Ascending aorta (tissue), 2 donors: ENCODE data around the gene OR10H2. TPM values are rescaled to one million over a fixed set of nuclear protein-coding genes. Genes with fewer than 3 reads are reported as not detected.

Source experiments
- DNase-seq, 2 donors: peaks; one replicate each; pipeline ENCODE4 v3.0.0-alpha.2; 2019; ENCODE audit warnings: low spot score in 2 of 2
- H3K27ac ChIP-seq, 2 donors: fragments of 200-600 bp; sonication (generic); one replicate each; pipeline ENCODE4 v1.5.1; 2016 to 2017; ENCODE audit warnings: mild to moderate bottlenecking in 1 of 2
- H3K27me3 ChIP-seq: fragments of 200-600 bp; sonication (generic); one replicate; pipeline ENCODE4 v1.5.1; 2017
- H3K36me3 ChIP-seq, 2 donors: fragments of 200-600 bp; sonication (generic); one replicate each; pipeline ENCODE4 v1.5.1; 2016
- H3K4me1 ChIP-seq, 2 donors: fragments of 200-600 bp; sonication (generic); one replicate each; pipeline ENCODE4 v1.5.1; 2016 to 2017; ENCODE audit warnings: mild to moderate bottlenecking in 1 of 2
- H3K4me3 ChIP-seq, 2 donors: fragments of 200-600 bp; sonication (generic); one replicate each; pipeline ENCODE4 v1.5.1; 2016 to 2017; ENCODE audit warnings: mild to moderate bottlenecking in 1 of 2
- H3K9me3 ChIP-seq, 2 donors: fragments of 200-600 bp; sonication (generic); one replicate each; pipeline ENCODE4 v1.5.1; 2016
- intact Hi-C: fragments of 100-400 bp; cut with DNase I; formaldehyde crosslinking; loops from one replicate; pipeline ENCODE4 v1.15.1; 2023
- total RNA-seq: library from RNA; depleted of rRNA; stranded (reverse); fragments of >200 nt; gene quantifications from one replicate; pipeline ENCODE4 v1.1.0, GENCODE V29; 2016
- TF ChIP-seq, protein P1 (sequence below), 3 experiments: fragments of 200-600 bp in 2 of 3; fragments of 450-650 bp in 1 of 3; sonication (generic) in 2 of 3; IDR thresholded peaks; one replicate each; pipeline ENCODE4 v1.5.1; 2016 to 2019; ENCODE audit warnings: antibody characterized with exemption in 3 of 3, mild to moderate bottlenecking in 1 of 3, moderate library complexity in 1 of 3

The OR10H2 gene
- total RNA-seq, 1 donor from 2014 or later: not detected

DNA sequence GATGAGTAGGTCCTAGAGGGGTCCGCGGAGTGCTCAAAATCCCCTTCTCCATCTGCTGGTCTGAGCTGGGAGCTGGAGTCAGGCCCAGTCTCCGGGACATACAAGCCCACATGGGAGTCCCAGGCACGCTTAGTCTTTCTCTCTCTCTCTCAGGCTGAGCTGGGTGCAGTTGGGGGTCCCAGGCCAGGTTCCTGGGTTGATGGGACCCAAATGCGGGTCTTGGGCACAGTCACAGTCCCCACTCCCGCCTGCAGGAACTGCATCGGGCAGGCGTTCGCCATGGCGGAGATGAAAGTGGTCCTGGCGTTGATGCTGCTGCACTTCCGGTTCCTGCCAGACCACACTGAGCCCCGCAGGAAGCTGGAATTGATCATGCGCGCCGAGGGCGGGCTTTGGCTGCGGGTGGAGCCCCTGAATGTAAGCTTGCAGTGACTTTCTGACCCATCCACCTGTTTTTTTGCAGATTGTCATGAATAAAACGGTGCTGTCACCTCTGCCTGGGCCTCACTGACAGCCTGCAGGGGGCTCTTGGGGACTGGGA lies 31.1 kb upstream of the OR10H2 start:
- intact Hi-C loops: no loop called here

DNA sequence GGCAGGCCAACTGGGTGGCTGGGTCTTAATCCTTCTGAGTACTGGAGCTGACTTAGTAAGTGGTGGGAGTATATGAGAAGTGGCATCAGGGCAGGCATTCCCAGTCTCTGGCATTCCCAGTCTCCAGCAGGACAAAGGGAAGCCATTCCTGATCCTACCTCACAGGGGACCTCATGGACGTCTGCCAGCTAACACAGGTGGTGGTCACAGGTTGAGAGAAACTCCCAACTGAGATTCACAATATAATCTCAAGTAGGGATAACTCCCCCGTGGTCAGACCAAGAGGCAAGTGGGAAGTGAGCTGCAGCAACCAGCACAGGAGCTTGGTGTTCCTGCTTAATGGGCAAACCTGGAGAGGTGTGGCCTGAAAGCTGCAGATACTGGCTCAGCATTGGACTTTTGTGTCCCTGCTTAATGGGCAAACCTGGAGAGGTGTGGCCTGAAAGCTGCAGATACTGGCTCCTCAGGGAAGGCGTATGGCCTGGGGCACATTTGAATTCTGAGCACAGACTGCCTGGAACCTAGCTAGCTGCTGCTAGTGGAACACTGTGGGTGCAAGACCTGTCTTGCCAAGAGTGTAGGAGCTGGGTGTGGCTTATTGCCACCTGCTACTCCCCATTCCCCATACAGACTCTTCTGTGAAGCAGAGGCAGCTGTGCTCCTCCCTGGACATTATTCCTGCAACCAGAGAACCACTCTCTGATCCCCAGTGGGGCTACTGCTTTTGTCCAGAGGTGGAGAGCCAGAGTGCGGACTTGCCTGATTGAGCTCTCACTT lies 25.9 kb upstream of the OR10H2 start:
- intact Hi-C loops: no loop called here
- Histone ChIP-seq H3K4me3 (no peak overlapping the region), H3K36me3 (no peaks in the 10 kb centered on the region), H3K4me1 (no peaks in the 10 kb centered on the region), H3K27ac (no peak overlapping the region), H3K9me3 (no peaks in the 10 kb centered on the region), H3K27me3 (no peaks in the 10 kb centered on the region)
- no peak for DNase-seq
- TF ChIP-seq, protein P1, sequence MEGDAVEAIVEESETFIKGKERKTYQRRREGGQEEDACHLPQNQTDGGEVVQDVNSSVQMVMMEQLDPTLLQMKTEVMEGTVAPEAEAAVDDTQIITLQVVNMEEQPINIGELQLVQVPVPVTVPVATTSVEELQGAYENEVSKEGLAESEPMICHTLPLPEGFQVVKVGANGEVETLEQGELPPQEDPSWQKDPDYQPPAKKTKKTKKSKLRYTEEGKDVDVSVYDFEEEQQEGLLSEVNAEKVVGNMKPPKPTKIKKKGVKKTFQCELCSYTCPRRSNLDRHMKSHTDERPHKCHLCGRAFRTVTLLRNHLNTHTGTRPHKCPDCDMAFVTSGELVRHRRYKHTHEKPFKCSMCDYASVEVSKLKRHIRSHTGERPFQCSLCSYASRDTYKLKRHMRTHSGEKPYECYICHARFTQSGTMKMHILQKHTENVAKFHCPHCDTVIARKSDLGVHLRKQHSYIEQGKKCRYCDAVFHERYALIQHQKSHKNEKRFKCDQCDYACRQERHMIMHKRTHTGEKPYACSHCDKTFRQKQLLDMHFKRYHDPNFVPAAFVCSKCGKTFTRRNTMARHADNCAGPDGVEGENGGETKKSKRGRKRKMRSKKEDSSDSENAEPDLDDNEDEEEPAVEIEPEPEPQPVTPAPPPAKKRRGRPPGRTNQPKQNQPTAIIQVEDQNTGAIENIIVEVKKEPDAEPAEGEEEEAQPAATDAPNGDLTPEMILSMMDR (IDR thresholded peaks at IDR 0.05): no peak

More for the DNA sequence above, 31.1 kb upstream of the OR10H2 start:
- H3K9me3 ChIP-seq: no peaks in the 10 kb centered on the region
- no peak for DNase-seq
- no peaks in the 10 kb centered on the region for H3K27me3 ChIP-seq
- no peak overlapping the region for H3K4me3 ChIP-seq
- TF ChIP-seq, protein P1 (IDR thresholded peaks at IDR 0.05): no peak
- H3K36me3 ChIP-seq: no peaks in the 10 kb centered on the region
- no peaks in the 10 kb centered on the region for H3K4me1 ChIP-seq
- H3K27ac ChIP-seq: no peak overlapping the region

DNA sequence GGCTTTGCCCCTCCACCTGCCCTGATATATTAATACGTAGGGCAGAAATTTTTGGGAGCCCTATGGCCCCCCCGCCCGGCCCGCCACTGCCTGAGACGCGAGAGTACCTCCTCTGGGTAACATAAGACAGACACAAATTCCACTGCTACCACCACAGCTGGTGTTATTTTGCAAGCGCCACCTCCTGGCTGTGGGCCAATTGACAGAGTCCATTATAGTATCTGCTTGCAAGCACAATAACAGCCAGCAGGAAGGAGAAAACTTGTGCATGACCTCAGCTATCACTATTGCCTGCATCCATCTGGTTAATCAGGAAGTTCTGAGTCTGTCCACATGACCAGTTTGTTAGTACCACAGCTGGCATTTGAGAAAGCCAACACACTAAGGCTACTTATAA lies 25.3 kb upstream of the OR10H2 start:
- no peaks in the 10 kb centered on the region for H3K36me3 ChIP-seq
- TF ChIP-seq, protein P1 (IDR thresholded peaks at IDR 0.05): no peak
- no peak overlapping the region for H3K27ac ChIP-seq
- no peak overlapping the region for H3K4me3 ChIP-seq
- no peaks in the 10 kb centered on the region for H3K4me1 ChIP-seq
- no peaks in the 10 kb centered on the region for H3K9me3 ChIP-seq
- peak; percentile 29 to 78 for DNase-seq
- intact Hi-C loops: no loop called here
- H3K27me3 ChIP-seq: no peaks in the 10 kb centered on the region

DNA sequence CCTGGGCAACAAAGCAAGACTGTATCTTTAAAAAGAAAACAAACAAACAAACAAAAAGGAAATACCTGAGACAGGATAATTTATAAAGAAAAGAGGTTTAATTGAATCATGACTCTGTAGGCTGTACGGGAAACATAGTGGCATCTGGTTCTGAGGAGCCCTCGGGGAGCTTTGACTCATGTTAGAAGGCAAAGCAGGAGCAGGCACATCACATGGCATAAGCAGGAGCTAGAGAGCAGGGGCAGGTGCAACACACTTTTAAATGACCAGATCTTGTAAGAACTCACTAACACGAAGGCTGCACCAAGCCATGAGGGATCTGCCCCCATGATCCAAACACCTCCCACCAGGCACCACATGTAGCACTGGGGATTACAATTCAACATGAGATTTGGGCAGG lies 13.2 kb upstream of the OR10H2 start:
- Histone ChIP-seq H3K27me3 (no peaks in the 10 kb centered on the region), H3K27ac (no peak overlapping the region), H3K9me3 (no peaks in the 10 kb centered on the region), H3K4me1 (no peaks in the 10 kb centered on the region), H3K36me3 (no peaks in the 10 kb centered on the region), H3K4me3 (no peak overlapping the region)
- TF ChIP-seq, protein P1 (IDR thresholded peaks at IDR 0.05): no peak
- no peak for DNase-seq
- intact Hi-C loops: no loop called here

DNA sequence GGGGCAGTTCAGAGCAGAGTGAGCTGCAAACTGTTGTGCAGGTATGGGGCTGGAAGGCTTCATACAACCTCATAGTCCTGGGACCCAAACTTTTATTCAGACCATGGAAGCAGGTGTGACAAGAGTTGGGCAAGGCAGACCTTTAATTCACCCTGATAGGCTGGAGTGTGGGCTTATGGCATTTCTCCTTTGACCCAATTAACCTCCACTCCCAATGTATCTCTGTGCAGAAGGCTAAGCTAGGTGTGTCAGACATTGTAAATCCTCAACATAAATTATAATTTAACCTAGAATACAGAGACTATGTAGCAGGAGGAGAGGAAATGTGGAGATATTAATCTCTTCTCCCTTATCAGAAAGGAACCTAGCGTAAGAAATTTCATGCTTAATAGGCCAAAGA lies 12.2 kb upstream of the OR10H2 start:
- Histone ChIP-seq H3K4me1 (no peaks in the 10 kb centered on the region), H3K36me3 (no peaks in the 10 kb centered on the region), H3K27me3 (no peaks in the 10 kb centered on the region), H3K4me3 (no peak overlapping the region), H3K27ac (no peak overlapping the region), H3K9me3 (no peaks in the 10 kb centered on the region)
- TF ChIP-seq, protein P1 (IDR thresholded peaks at IDR 0.05): no peak
- no peak for DNase-seq
- intact Hi-C loops: no loop called here
